Epithelial cell of esophagus (primary cell): ENCODE measurements around the gene DHX9.

Source experiments
- DNase-seq: peaks from one replicate; pipeline ENCODE4 v3.0.0; 2010; ENCODE audit warnings: low read depth
- H3K4me3 ChIP-seq: 2 replicates; pipeline ENCODE4 v1.5.1; 2011; ENCODE audit warnings: mild to moderate bottlenecking, low read length, control low read depth
- CTCF ChIP-seq: IDR thresholded peaks from 2 replicates; pipeline ENCODE4 v1.5.1; 2011; ENCODE audit warnings: low read depth, mild to moderate bottlenecking, low read length, control low read depth, inconsistent platforms; ENCODE audit not compliant: insufficient read depth; ENCODE audit errors: missing control alignments

DHX9 gene

DNA sequence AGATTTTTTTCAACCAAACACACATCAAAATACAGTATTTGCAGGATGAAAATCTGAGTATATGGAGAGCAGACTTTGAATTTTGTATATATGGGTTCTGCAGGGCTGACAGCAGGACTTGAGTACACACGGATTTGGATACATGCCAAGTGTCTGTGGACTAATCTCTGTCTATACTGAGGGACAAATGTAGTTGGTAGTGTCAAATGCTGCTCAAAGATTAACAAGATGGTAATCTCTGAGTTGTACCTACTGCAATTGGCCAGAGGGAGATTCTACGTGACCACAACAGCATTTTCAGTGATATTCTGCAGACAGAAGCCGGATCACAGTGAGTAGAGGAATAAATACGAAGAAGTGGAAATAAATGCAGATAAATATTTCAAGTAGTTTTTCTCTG lies 70.4 kb downstream of the DHX9 start:
- no peak for TF ChIP-seq CTCF
- no peak overlapping the region for H3K4me3 ChIP-seq
- no peak for DNase-seq

- TF ChIP-seq CTCF = no peak
- no peak overlapping the region for H3K4me3 ChIP-seq
Observed at GRCh38 chr1:182910143-182910542, 71.0 kb downstream of the DHX9 start.

DNA sequence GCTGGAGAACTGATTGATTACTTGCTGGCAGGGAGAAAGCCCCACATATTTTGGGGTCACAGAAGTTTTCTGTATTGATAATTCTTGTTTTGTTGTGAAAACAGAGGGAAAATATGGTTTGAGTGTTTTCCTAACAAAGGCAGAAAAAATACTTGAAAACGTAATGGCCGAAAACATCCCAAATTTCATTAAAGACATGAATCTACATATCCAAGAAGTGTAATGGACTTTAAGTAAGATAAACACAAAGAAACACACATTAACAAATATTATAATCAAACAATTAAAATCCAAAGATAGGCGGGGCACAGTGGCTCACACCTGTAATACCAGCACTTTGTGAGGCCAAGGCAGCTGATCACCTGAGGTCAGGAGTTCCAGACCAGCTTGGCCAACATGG lies 74.3 kb downstream of the DHX9 start:
- no peak overlapping the region for H3K4me3 ChIP-seq
- no peak for DNase-seq
- TF ChIP-seq CTCF = no peak

More at GRCh38 chr1:182910143-182910542, 71.0 kb downstream of the DHX9 start:
- DNase-seq = no peak

DNA sequence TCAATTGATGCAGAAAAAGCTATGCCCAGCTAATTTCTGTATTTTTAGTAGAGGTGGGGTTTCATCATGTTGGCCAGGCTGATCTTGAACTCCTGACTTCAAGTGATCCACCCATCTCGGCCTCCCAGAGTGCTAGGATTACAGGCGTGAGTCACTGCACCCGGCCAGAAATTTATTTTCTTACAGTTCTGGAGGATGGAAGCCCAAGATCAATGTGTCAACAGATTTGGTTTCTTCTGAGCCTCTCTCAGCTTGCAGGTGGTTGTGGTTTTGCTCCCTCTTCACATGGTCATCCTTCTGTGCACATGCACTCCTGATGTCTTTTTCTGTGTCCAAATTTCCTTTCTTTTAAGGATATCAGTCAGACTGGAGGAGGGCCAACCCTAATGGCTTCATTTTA lies 78.2 kb downstream of the DHX9 start:
- no peak for TF ChIP-seq CTCF
- no peak overlapping the region for H3K4me3 ChIP-seq
- DNase-seq = no peak

- TF ChIP-seq CTCF = no peak
- DNase-seq = no peak
- no peak overlapping the region for H3K4me3 ChIP-seq
Observed at GRCh38 chr1:182925661-182926060, 86.5 kb downstream of the DHX9 start.

DNA sequence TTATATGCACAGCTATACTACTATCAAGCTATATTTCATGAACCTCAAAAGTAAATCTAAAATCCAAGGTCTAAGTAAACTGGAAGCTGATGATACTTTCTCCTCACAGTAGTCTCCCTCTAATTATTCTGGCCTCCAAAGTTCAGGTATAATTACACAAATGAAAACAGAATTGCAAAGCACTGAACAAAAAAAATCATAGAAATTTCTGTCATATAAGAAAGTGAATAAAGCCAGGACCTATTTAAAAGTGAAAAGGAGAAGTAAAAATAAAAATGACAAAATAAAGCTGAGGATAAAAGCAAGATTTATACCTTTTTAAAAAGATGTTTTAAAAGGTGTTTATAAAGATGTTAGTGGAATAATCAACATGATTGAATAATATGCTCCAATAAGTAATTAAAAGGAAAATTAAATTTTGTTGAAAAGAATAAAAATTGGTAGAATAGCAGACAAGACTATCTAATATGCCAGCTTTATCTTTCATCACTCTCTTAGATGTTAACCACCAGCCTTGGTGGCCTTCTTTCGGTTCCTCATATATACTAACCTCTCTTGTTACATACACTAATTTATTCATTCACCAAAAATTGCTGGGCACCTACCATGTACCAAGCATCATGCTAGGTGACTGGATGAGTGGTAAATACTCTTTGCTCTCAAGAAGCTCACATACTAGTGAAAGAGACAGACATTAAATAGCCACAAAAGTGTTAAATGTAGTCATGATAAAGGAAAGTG lies 88.7 kb downstream of the DHX9 start:
- H3K4me3 ChIP-seq = no peak overlapping the region
- no peak for TF ChIP-seq CTCF
- no peak for DNase-seq

DNA sequence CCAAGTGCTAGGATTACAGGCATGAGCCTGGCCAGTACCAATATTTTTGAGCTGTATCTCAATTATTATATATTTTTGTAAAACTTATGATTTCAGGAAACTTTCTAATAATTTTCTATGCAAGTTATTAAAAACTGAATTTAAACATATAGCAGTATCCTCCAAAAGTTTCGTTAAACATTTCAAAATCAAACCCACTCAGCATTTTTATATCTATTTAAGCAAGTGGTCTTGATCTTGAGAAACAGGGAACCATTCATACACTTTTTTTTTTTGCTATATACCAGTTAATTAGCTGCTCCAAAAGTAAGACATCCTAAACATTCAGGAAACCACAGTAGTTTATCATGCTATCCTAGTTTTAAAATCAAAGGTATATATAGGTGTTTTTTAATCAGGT lies 91.8 kb downstream of the DHX9 start:
- TF ChIP-seq CTCF = no peak
- H3K4me3 ChIP-seq = no peak overlapping the region
- no peak for DNase-seq
